Fibroblast of villous mesenchyme (primary cell): Measurements from ENCODE around the gene UQCRC2. TPM values are rescaled to one million over a fixed set of nuclear protein-coding genes. Genes with fewer than 3 reads are reported as not detected.

Source experiments
- DNase-seq: peaks from one replicate; pipeline ENCODE4 v3.0.0-alpha.2; 2010; ENCODE audit warnings: low read depth
- H3K4me3 ChIP-seq: 2 replicates; pipeline ENCODE4 v1.5.1; 2011; ENCODE audit warnings: low read depth, mild to moderate bottlenecking, low read length
- CTCF ChIP-seq: IDR thresholded peaks from 2 replicates; pipeline ENCODE4 v1.5.1; 2012; ENCODE audit warnings: low read depth, mild to moderate bottlenecking, low read length; ENCODE audit not compliant: insufficient read depth
- total RNA-seq: library from RNA; depleted of rRNA; stranded (reverse); fragments of >200 nt; gene quantifications from 2 replicates; pipeline ENCODE4 v1.2.3, GENCODE V29; 2012

UQCRC2 gene
- total RNA-seq, 1 donor = 225 TPM

GRCh38 chr16:22010902-22011301, 57.7 kb downstream of the UQCRC2 start:
- DNase-seq = no peak
- TF ChIP-seq CTCF = no peak
- no peak overlapping the region for H3K4me3 ChIP-seq

GRCh38 chr16:22012241-22012640, 59.1 kb downstream of the UQCRC2 start:
- no peak for DNase-seq
- H3K4me3 ChIP-seq = no peak overlapping the region
- TF ChIP-seq CTCF = no peak

- DNase-seq = no peak
- TF ChIP-seq CTCF = no peak
- no peak overlapping the region for H3K4me3 ChIP-seq
Observed at GRCh38 chr16:22013486-22013885, 60.3 kb downstream of the UQCRC2 start.

GRCh38 chr16:22014271-22014873, 61.2 kb downstream of the UQCRC2 start:
- no peak for DNase-seq
- H3K4me3 ChIP-seq = no peak overlapping the region
- no peak for TF ChIP-seq CTCF

GRCh38 chr16:22016927-22017326, 63.8 kb downstream of the UQCRC2 start:
- no peak for TF ChIP-seq CTCF
- H3K4me3 ChIP-seq = no peak overlapping the region
- no peak for DNase-seq

- no peak overlapping the region for H3K4me3 ChIP-seq
- TF ChIP-seq CTCF = no peak
- peak; percentile 64 for DNase-seq
Observed at GRCh38 chr16:22018559-22018958, 65.4 kb downstream of the UQCRC2 start.

- no peak for DNase-seq
- no peak overlapping the region for H3K4me3 ChIP-seq
- no peak for TF ChIP-seq CTCF
Observed at GRCh38 chr16:22022151-22022550, 69.0 kb downstream of the UQCRC2 start.
